ENCODE measurements around the gene CGRRF1. TPM values are rescaled to one million over a fixed set of nuclear protein-coding genes. Genes with fewer than 3 reads are reported as not detected.

The CGRRF1 gene
- total RNA-seq, 1 experiment from 2014 or later = 19.1 TPM

- Histone ChIP-seq H3K79me2 (ENCODE audit: insufficient read depth, low read length) (no peaks in the 10 kb centered on the region), H4K8ac (replicated peaks; ENCODE audit: insufficient read length, low read depth, low read length) (no peak overlapping the region), H4K5ac (ENCODE audit: insufficient read length, low read depth, low read length) (no peak overlapping the region), H3K4ac (ENCODE audit: low read depth, low read length) (no peak overlapping the region), H3K23ac (ENCODE audit: insufficient read length, low read depth, low read length) (no peak overlapping the region), H3K4me1 (ENCODE audit: insufficient read depth, low read length) (no peaks in the 10 kb centered on the region), H3K56ac (ENCODE audit: insufficient read length, low read depth, low read length) (no peak overlapping the region), H4K20me1 (ENCODE audit: control insufficient read depth, insufficient read depth, insufficient read length) (no peaks in the 10 kb centered on the region), H3K27me3 (ENCODE audit: insufficient read depth, low read length) (no peaks in the 10 kb centered on the region), H4K91ac (ENCODE audit: insufficient read length, low read depth, low read length) (no peak overlapping the region), H3K14ac (ENCODE audit: insufficient read depth, low read length) (no peak overlapping the region), H3T11ph (ENCODE audit: low read length) (no peak overlapping the region), H3K9ac (ENCODE audit: extremely low read depth, insufficient read length, low read length) (no peak overlapping the region), H2AFZ (ENCODE audit: low read length) (no peak overlapping the region), H2BK20ac (ENCODE audit: low read depth, low read length, poor library complexity, severe bottlenecking) (no peak overlapping the region), H3K23me2 (ENCODE audit: insufficient read length, low read depth, low read length, poor library complexity, severe bottlenecking) (no peaks in the 10 kb centered on the region), H2AK5ac (ENCODE audit: insufficient read length, low read length) (no peak overlapping the region), H3K18ac (ENCODE audit: insufficient read length, low read depth, low read length) (no peak overlapping the region), H3K27ac (ENCODE audit: insufficient read length, low read depth, low read length) (no peak overlapping the region), H2BK12ac (ENCODE audit: insufficient read length, low read depth, low read length) (no peak overlapping the region), H3K79me1 (ENCODE audit: insufficient read depth, low read depth, low read length, poor library complexity, severe bottlenecking) (no peaks in the 10 kb centered on the region), H2BK5ac (ENCODE audit: insufficient read length, low read length) (no peak overlapping the region), H2BK120ac (ENCODE audit: low read depth, low read length, poor library complexity, severe bottlenecking) (no peak overlapping the region), H2BK15ac (ENCODE audit: low read depth, low read length) (no peak overlapping the region), H3K4me2 (ENCODE audit: insufficient read depth, insufficient read length, low read length) (no peak overlapping the region), H3K9me3 (ENCODE audit: control insufficient read depth, low read depth, low read length) (no peaks in the 10 kb centered on the region)
- Mint-ChIP-seq H3K4me3 (no peak overlapping the region), H3K4me1 (no peaks in the 10 kb centered on the region), H3K36me3 (ENCODE audit: insufficient read depth in 1 of 3, low read depth in 3 of 3) (peaks cover 9 to 14% (median 11%) of the 10 kb centered on the region in 3 experiments), H3K27me3 (ENCODE audit: low read depth) (peaks cover 4% of the 10 kb centered on the region; the same call in 1 of the 2 replicates), H3K27ac (no peak overlapping the region), H3K9me3 (peaks cover 13 to 19% of the 10 kb centered on the region in 2 experiments)
- TF ChIP-seq CTCF (conservative IDR thresholded peaks at IDR 0.05) = no peak
- no peak for DNase-seq
- no CpG with 5 or more reads among the region's 4 CpGs for WGBS (ENCODE audit: extremely low coverage, insufficient read length, low lambda C conversion rate)
Measured at GRCh38 chr14:54465654-54466053, 44.1 kb upstream of the CGRRF1 start.

Data from H9 (cell line).